ENCODE results near the gene CCBE1. TPM values are rescaled to one million over a fixed set of nuclear protein-coding genes. Genes with fewer than 3 reads are reported as not detected.
"Not testable (repeated sequence)": the region's sequence is repeated elsewhere in the genome, so short reads cannot be mapped to it uniquely, and the experiment has no call there.

Gene CCBE1
- polyA plus RNA-seq, 1 of the 3 experiments (the other 2 are of a cell fraction) = 5.0 TPM

- no peaks in the 10 kb centered on the region for H3K9me2 ChIP-seq
- no peaks in the 10 kb centered on the region for H4K20me1 ChIP-seq (ENCODE audit: insufficient read depth)
- TF ChIP-seq PBX3 (IDR thresholded peaks at IDR 0.05) (peak; percentile 29; the same call in 1 of the 2 replicates), FOXM1 (IDR thresholded peaks at IDR 0.05; ENCODE audit: low read depth) (no peak)
- no peaks in the 10 kb centered on the region for H3K79me2 ChIP-seq (ENCODE audit: insufficient read depth)
- H3K4me3 ChIP-seq (ENCODE audit: low read depth in 2 of 2, low read length in 1 of 2) = no peak overlapping the region
- H3K9ac ChIP-seq = no peak overlapping the region
- H3K9me3 ChIP-seq = 0 out of 2 replicates have a peak, but pooled peaks cover 9% of the 10 kb centered on the region
- no peaks in the 10 kb centered on the region for H3K36me3 ChIP-seq (replicated peaks in 1 of 2; ENCODE audit: control insufficient read depth in 1 of 2, insufficient read depth in 2 of 2, low read length in 1 of 2)
- ChIA-PET POLR2A (no interaction called here), CTCF (interaction anchor here (1.5 kb wide), 1 partner anchor 279 kb away, joined by 3 read pairs; no protein-coding TSS in a partner anchor)
- H3K4me2 ChIP-seq = no peak overlapping the region
- H3F3A ChIP-seq (replicated peaks; ENCODE audit: insufficient read depth) = peaks cover 6% of the 10 kb centered on the region
- WGBS (ENCODE audit: low lambda C conversion rate) = 97% methylated on average over 3 of the region's 3 CpGs
- H3K27me3 ChIP-seq (ENCODE audit: insufficient read depth) = no peaks in the 10 kb centered on the region
- DNase-seq = no peak
- H2AFZ ChIP-seq (ENCODE audit: low read depth) = no peak overlapping the region
- H3K4me1 ChIP-seq (ENCODE audit: control insufficient read depth in 1 of 2, insufficient read depth in 2 of 2, low read depth in 1 of 2, low read length in 1 of 2) = peaks cover 6 to 13% of the 10 kb centered on the region in 2 experiments; a peak in 2 of 4 replicates
- H3K27ac ChIP-seq (ENCODE audit: low read depth in 2 of 2, low read length in 1 of 2) = no peak overlapping the region
Observed at GRCh38 chr18:59737776-59738300, 40.6 kb upstream of the CCBE1 start.

GRCh38 chr18:59737335-59737734, 40.1 kb upstream of the CCBE1 start:
- DNase-seq = not testable (repeated sequence)
- WGBS (ENCODE audit: low lambda C conversion rate) = 92% methylated on average over 7 of the region's 7 CpGs
- CTCF ChIA-PET = interaction anchor here (1.5 kb wide), 1 partner anchor 279 kb away, joined by 3 read pairs; no protein-coding TSS in a partner anchor

GRCh38 chr18:59736061-59736460, 38.8 kb upstream of the CCBE1 start:
- peaks cover 6 to 9% of the 10 kb centered on the region in 2 experiments; a peak in 2 of 4 replicates for H3K4me1 ChIP-seq (ENCODE audit: control insufficient read depth in 1 of 2, insufficient read depth in 2 of 2, low read depth in 1 of 2, low read length in 1 of 2)
- no peak for DNase-seq
- no peaks in the 10 kb centered on the region for H3K9me2 ChIP-seq
- H3K79me2 ChIP-seq (ENCODE audit: insufficient read depth) = no peaks in the 10 kb centered on the region
- CTCF ChIA-PET = interaction anchor here (1.4 kb wide), 1 partner anchor 87 kb away, joined by 5 read pairs; no protein-coding TSS in a partner anchor
- H4K20me1 ChIP-seq (ENCODE audit: insufficient read depth) = no peaks in the 10 kb centered on the region
- H3K9ac ChIP-seq = no peak overlapping the region
- H2AFZ ChIP-seq (ENCODE audit: low read depth) = peak overlapping the region; percentile 34
- no peak for TF ChIP-seq RFX5 (IDR thresholded peaks at IDR 0.05; ENCODE audit: low read length)
- TF ChIP-seq SIN3A (IDR thresholded peaks at IDR 0.05; ENCODE audit: borderline replicate concordance, low read depth, low read length) = no peak
- no peak for TF ChIP-seq RXRA (IDR thresholded peaks at IDR 0.05; ENCODE audit: borderline replicate concordance, low read depth)
- TF ChIP-seq RCOR1 (IDR thresholded peaks at IDR 0.05; ENCODE audit: low read length) = no peak
- TF ChIP-seq FOXJ3 (CRISPR knock-in tag; IDR thresholded peaks at IDR 0.05) = no peak
- TF ChIP-seq MAX (IDR thresholded peaks at IDR 0.05; ENCODE audit: low read depth) = no peak
- no peak for TF ChIP-seq GATA2 (CRISPR knock-in tag; IDR thresholded peaks at IDR 0.05)
- no peak for TF ChIP-seq YY1 (IDR thresholded peaks at IDR 0.05; ENCODE audit: low read depth)
- TF ChIP-seq NFIC (IDR thresholded peaks at IDR 0.05; ENCODE audit: borderline replicate concordance) = no peak
- TF ChIP-seq USF1 (IDR thresholded peaks at IDR 0.05; ENCODE audit: borderline replicate concordance, low read depth) = no peak
- no peak for TF ChIP-seq JUND (IDR thresholded peaks at IDR 0.05)
- H3K27ac ChIP-seq (ENCODE audit: low read depth in 2 of 2, low read length in 1 of 2) = no peak overlapping the region
- no peaks in the 10 kb centered on the region for H3F3A ChIP-seq (replicated peaks; ENCODE audit: insufficient read depth)
- no peak overlapping the region for H3K4me3 ChIP-seq (ENCODE audit: low read depth in 2 of 2, low read length in 1 of 2)
- no peaks in the 10 kb centered on the region for H3K27me3 ChIP-seq (ENCODE audit: insufficient read depth)
- no peaks in the 10 kb centered on the region for H3K36me3 ChIP-seq (replicated peaks in 1 of 2; ENCODE audit: control insufficient read depth in 1 of 2, insufficient read depth in 2 of 2, low read length in 1 of 2)
- POLR2A ChIA-PET = no interaction called here
- H3K4me2 ChIP-seq = no peak overlapping the region; the same call in 1 of the 2 replicates
- 0 out of 2 replicates have a peak, but pooled peaks cover 9% of the 10 kb centered on the region for H3K9me3 ChIP-seq
- 30% methylated on average over 2 of the region's 2 CpGs for WGBS (ENCODE audit: low lambda C conversion rate)

More at GRCh38 chr18:59737335-59737734, 40.1 kb upstream of the CCBE1 start:
- H2AFZ ChIP-seq (ENCODE audit: low read depth); H3F3A ChIP-seq (replicated peaks; ENCODE audit: insufficient read depth); H3K4me2 ChIP-seq; H3K9me2 ChIP-seq; H3K27me3 ChIP-seq (ENCODE audit: insufficient read depth); H3K9me3 ChIP-seq; H4K20me1 ChIP-seq (ENCODE audit: insufficient read depth); H3K9ac ChIP-seq; H3K79me2 ChIP-seq (ENCODE audit: insufficient read depth); H3K36me3 ChIP-seq (replicated peaks in 1 of 2; ENCODE audit: control insufficient read depth in 1 of 2, insufficient read depth in 2 of 2, low read length in 1 of 2); H3K4me3 ChIP-seq (ENCODE audit: low read depth in 2 of 2, low read length in 1 of 2); H3K27ac ChIP-seq (ENCODE audit: low read depth in 2 of 2, low read length in 1 of 2); POLR2A ChIA-PET; H3K4me1 ChIP-seq (ENCODE audit: control insufficient read depth in 1 of 2, insufficient read depth in 2 of 2, low read depth in 1 of 2, low read length in 1 of 2): not testable (repeated sequence)
